Measurements from ENCODE around the gene AMPD3. TPM values are rescaled to one million over a fixed set of nuclear protein-coding genes. Genes with fewer than 3 reads are reported as not detected.

Gene AMPD3
- total RNA-seq, 1 experiment from 2014 or later, result 0.19 TPM

DNA sequence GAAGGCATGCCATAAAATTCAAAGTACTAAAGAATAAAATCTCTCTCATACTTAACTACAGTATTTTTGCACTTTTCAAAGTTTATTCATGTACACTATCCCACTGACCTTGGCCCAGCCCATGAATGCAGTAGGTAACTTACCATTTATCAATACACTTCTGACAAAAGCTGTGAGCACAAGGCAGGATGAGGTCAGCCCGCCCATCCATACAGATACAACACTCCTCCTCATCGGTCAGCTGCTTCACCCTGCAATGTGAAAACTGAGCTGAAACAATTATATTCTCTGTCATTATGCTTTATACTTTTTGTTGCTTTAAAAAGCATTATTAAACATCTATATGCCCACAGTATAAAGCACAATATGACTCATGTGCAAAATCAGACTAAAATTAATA is 63.8 kb downstream of the AMPD3 start:
- BruUV-seq (replicated peaks), result no TSS peak
- POLR2A ChIA-PET (ENCODE audit: low non-redundant PET), result no interaction called here

DNA sequence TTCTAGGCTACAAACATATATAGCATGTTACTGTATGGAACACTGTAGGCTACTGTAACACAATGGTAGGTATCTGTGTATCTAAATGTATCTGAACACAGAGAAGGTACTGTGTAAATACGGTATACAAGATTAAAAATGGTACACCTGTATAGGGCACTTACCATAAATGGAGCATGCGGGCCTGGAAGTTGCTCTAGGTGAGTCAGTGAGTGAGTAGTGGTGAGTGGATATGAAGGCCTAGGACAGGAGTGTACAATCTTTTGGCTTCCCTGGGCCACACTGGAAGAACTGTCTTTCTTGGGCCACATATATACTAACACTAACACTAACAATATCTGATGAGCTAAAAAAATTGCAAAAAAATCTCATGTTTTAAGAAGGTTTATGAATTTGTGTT is 64.6 kb downstream of the AMPD3 start:
- no TSS peak for BruUV-seq (replicated peaks)
- ChIA-PET POLR2A (ENCODE audit: low non-redundant PET) (interaction anchor here (0.6 kb wide), 1 partner anchor 50 kb away, joined by 3 read pairs; no protein-coding TSS in a partner anchor), CTCF (no interaction called here)
- no peak overlapping the region for H3K27ac ChIP-seq (ENCODE audit: low read depth, low read length, poor library complexity, severe bottlenecking)
- DNase-seq (ENCODE audit: low spot score), result no peak
- intact Hi-C loops (cut with micrococcal nuclease; ENCODE audit: unreplicated experiment), result no loop called here
- TF ChIP-seq EZH2 (IDR thresholded peaks at IDR 0.05; ENCODE audit: borderline replicate concordance, low read depth, low read length, poor library complexity, severe bottlenecking), result no peak
- TF ChIP-seq, protein P1, sequence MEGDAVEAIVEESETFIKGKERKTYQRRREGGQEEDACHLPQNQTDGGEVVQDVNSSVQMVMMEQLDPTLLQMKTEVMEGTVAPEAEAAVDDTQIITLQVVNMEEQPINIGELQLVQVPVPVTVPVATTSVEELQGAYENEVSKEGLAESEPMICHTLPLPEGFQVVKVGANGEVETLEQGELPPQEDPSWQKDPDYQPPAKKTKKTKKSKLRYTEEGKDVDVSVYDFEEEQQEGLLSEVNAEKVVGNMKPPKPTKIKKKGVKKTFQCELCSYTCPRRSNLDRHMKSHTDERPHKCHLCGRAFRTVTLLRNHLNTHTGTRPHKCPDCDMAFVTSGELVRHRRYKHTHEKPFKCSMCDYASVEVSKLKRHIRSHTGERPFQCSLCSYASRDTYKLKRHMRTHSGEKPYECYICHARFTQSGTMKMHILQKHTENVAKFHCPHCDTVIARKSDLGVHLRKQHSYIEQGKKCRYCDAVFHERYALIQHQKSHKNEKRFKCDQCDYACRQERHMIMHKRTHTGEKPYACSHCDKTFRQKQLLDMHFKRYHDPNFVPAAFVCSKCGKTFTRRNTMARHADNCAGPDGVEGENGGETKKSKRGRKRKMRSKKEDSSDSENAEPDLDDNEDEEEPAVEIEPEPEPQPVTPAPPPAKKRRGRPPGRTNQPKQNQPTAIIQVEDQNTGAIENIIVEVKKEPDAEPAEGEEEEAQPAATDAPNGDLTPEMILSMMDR (conservative IDR thresholded peaks at IDR 0.05; ENCODE audit: low read depth, low read length), result no peak
- peaks cover 28% of the 10 kb centered on the region for H3K4me1 ChIP-seq (ENCODE audit: insufficient read depth, low read length, poor library complexity, severe bottlenecking)
- no peaks in the 10 kb centered on the region for H3K9me3 ChIP-seq (ENCODE audit: low read depth, low read length, poor library complexity, severe bottlenecking)
- H3K4me3 ChIP-seq (ENCODE audit: low read depth, low read length, poor library complexity, severe bottlenecking), result no peak overlapping the region
- peaks cover 83% of the 10 kb centered on the region for H3K36me3 ChIP-seq (ENCODE audit: insufficient read depth, low read length, poor library complexity, severe bottlenecking)
- no peaks in the 10 kb centered on the region for H3K27me3 ChIP-seq (replicated peaks; ENCODE audit: insufficient read depth, low read depth, low read length, poor library complexity)

More for the DNA sequence above, 63.8 kb downstream of the AMPD3 start:
- CTCF ChIA-PET, result no interaction called here
- TF ChIP-seq EZH2 (IDR thresholded peaks at IDR 0.05; ENCODE audit: borderline replicate concordance, low read depth, low read length, poor library complexity, severe bottlenecking), result no peak
- no peak overlapping the region for H3K4me3 ChIP-seq (ENCODE audit: low read depth, low read length, poor library complexity, severe bottlenecking)
- H3K27me3 ChIP-seq (replicated peaks; ENCODE audit: insufficient read depth, low read depth, low read length, poor library complexity), result no peaks in the 10 kb centered on the region
- H3K4me1 ChIP-seq (ENCODE audit: insufficient read depth, low read length, poor library complexity, severe bottlenecking), result peaks cover 33% of the 10 kb centered on the region
- H3K27ac ChIP-seq (ENCODE audit: low read depth, low read length, poor library complexity, severe bottlenecking), result no peak overlapping the region
- DNase-seq (ENCODE audit: low spot score), result no peak
- peaks cover 80% of the 10 kb centered on the region for H3K36me3 ChIP-seq (ENCODE audit: insufficient read depth, low read length, poor library complexity, severe bottlenecking)
- intact Hi-C loops (cut with micrococcal nuclease; ENCODE audit: unreplicated experiment), result no loop called here
- H3K9me3 ChIP-seq (ENCODE audit: low read depth, low read length, poor library complexity, severe bottlenecking), result no peaks in the 10 kb centered on the region

DNA sequence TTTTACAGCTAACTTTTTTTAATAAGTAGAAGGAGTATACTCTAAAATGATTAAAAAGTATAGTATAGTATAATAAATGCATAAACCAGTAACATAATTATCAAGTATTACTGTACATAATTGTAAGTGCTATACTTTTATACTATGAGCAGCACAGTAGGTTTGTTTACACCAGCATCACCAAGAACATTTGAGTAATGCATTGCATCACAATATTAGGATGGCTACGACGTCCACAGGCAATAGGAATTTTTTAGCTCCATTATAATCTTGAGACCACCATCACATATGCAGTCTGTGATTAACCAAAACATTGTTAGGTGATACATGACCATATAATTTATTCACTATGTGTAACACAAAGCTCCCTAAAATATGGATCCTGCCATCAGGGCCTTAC is 65.5 kb downstream of the AMPD3 start:
- H3K36me3 ChIP-seq (ENCODE audit: insufficient read depth, low read length, poor library complexity, severe bottlenecking), result peaks cover 84% of the 10 kb centered on the region
- H3K27ac ChIP-seq (ENCODE audit: low read depth, low read length, poor library complexity, severe bottlenecking), result no peak overlapping the region
- TF ChIP-seq, protein P1 (conservative IDR thresholded peaks at IDR 0.05; ENCODE audit: low read depth, low read length), result no peak
- no peak for TF ChIP-seq EZH2 (IDR thresholded peaks at IDR 0.05; ENCODE audit: borderline replicate concordance, low read depth, low read length, poor library complexity, severe bottlenecking)
- H3K4me1 ChIP-seq (ENCODE audit: insufficient read depth, low read length, poor library complexity, severe bottlenecking), result peaks cover 23% of the 10 kb centered on the region
- no peak for DNase-seq (ENCODE audit: low spot score)
- no peaks in the 10 kb centered on the region for H3K9me3 ChIP-seq (ENCODE audit: low read depth, low read length, poor library complexity, severe bottlenecking)
- POLR2A ChIA-PET (ENCODE audit: low non-redundant PET), result no interaction called here
- CTCF ChIA-PET, result no interaction called here
- no peak overlapping the region for H3K4me3 ChIP-seq (ENCODE audit: low read depth, low read length, poor library complexity, severe bottlenecking)
- no peaks in the 10 kb centered on the region for H3K27me3 ChIP-seq (replicated peaks; ENCODE audit: insufficient read depth, low read depth, low read length, poor library complexity)
- BruUV-seq (replicated peaks), result no TSS peak
- intact Hi-C loops (cut with micrococcal nuclease; ENCODE audit: unreplicated experiment), result no loop called here

DNA sequence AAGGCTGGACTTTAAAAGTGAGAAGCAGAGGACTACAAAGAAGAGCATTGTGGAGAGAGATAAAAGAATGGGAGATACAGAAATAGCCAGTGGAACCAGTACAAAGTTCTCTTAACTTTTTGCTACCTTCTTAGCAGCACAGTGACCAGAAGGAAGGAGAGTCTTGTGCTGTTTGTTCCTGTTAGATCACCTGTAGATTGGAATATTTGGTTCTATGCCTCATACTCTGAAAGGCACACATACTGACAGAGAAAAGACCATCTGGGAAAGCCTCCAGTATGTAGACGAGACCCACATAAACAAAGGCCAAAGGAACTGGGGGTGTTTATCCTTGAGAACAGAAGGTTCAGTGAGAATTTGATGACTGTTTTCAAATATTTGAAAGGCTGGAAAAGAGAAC is 67.2 kb downstream of the AMPD3 start:
- intact Hi-C loops (cut with micrococcal nuclease; ENCODE audit: unreplicated experiment), result no loop called here
- no TSS peak for BruUV-seq (replicated peaks)
- Histone ChIP-seq H3K4me1 (ENCODE audit: insufficient read depth, low read length, poor library complexity, severe bottlenecking) (peaks cover 17% of the 10 kb centered on the region), H3K4me3 (ENCODE audit: low read depth, low read length, poor library complexity, severe bottlenecking) (no peak overlapping the region), H3K9me3 (ENCODE audit: low read depth, low read length, poor library complexity, severe bottlenecking) (no peaks in the 10 kb centered on the region), H3K27me3 (replicated peaks; ENCODE audit: insufficient read depth, low read depth, low read length, poor library complexity) (no peaks in the 10 kb centered on the region), H3K36me3 (ENCODE audit: insufficient read depth, low read length, poor library complexity, severe bottlenecking) (peaks cover 89% of the 10 kb centered on the region), H3K27ac (ENCODE audit: low read depth, low read length, poor library complexity, severe bottlenecking) (no peak overlapping the region)
- ChIA-PET CTCF (no interaction called here), POLR2A (ENCODE audit: low non-redundant PET) (no interaction called here)
- no peak for DNase-seq (ENCODE audit: low spot score)
- TF ChIP-seq EZH2 (IDR thresholded peaks at IDR 0.05; ENCODE audit: borderline replicate concordance, low read depth, low read length, poor library complexity, severe bottlenecking), result no peak
- TF ChIP-seq, protein P1 (conservative IDR thresholded peaks at IDR 0.05; ENCODE audit: low read depth, low read length), result no peak
